LNCAP (cell line): Measurements from ENCODE around the gene INTS7.

Experiments used
- CTCF ChIP-seq: fragments of 450-650 bp; IDR thresholded peaks from 2 replicates; pipeline ENCODE4 v1.5.1; 2017; ENCODE audit warnings: mild to moderate bottlenecking

INTS7 gene

GRCh38 chr1:212010004-212010403, 25.4 kb downstream of the INTS7 start:
- no peak for TF ChIP-seq CTCF

- no peak for TF ChIP-seq CTCF
Measured at GRCh38 chr1:212009561-212009960, 25.8 kb downstream of the INTS7 start.

DNA sequence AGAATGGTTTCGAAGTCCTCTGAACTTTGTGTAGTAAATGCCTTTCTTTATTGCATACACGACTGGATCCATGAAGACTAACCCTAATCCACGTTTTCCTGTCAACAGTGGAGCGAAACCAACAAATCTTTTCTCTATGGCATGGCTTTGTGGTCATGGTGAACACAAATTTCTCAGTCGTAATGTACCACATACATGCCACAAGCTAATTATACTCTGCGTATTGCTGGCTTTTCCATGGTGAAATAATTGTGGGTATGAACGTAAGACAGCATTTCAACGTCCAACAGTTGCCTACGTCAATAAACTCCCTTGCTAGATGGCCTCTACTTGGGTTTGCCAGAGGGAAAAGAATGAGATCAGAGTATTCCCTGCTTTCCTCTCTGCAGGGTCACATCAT, 27.5 kb downstream of the INTS7 start:
- no peak for TF ChIP-seq CTCF

DNA sequence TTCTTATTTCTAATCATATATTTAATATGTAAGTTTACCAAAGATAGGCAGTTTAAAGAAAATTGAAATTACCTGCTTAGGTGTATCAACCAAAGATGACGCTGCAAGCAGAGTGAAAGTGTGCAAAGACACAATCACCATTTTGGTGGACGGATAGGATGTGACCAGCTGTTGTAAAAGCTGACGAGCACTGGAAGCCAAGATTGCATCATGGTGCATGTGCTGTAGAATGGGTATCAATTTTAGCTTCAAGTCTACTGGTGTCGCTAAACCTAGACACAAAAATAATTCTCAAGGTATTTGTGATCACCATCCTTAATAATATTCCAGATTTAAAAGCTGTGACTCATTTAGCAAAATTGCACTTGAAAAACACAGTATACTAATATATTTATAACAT, 28.2 kb downstream of the INTS7 start:
- TF ChIP-seq CTCF, result no peak

GRCh38 chr1:212004895-212005608, 30.3 kb downstream of the INTS7 start:
- TF ChIP-seq CTCF, result no peak

DNA sequence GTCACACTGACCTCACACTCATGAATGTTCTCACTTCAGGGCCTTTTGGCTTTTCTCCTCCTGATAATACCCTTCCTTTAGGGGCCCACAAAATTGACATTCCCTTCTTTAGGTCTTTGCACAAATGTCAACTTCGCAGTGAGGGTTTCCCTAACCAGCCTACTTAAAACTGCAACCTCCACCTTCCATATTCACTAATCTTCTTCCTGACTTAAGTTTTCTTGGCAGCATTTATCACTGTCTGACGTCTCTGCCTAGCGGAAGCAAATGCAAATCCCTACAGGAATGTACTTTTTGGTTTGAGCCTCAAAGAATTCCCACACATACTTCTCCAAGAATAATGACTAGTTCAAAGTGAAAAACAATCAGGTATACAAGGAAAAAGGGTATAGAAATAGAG, 32.8 kb downstream of the INTS7 start:
- TF ChIP-seq CTCF, result no peak

DNA sequence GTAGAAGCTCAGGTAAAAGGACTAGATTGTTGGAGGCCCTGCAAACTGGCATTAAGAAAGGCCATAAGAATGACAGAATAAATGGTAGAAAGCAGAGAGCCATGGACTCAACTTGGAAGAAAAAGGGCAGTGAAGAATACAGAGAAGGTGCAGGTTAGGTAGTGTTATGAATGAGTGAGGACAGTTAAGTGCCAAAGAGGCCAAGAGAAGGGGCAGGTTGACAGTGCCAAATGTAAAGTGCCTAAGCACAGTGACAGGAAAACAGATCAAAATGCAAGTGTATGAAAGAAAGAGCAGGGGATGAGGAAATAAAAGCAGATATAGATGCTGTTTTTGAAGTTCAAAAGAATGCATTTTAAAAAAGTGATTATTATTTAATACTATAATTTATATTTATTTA, 43.7 kb downstream of the INTS7 start:
- no peak for TF ChIP-seq CTCF
